MV-4-11 (cell line): ENCODE results near the gene RTL1.

ENCODE experiments used
- DNase-seq: peaks from one replicate; lab custom pipeline; 2025; lab: John Stamatoyannopoulos, UW

Gene RTL1

DNA sequence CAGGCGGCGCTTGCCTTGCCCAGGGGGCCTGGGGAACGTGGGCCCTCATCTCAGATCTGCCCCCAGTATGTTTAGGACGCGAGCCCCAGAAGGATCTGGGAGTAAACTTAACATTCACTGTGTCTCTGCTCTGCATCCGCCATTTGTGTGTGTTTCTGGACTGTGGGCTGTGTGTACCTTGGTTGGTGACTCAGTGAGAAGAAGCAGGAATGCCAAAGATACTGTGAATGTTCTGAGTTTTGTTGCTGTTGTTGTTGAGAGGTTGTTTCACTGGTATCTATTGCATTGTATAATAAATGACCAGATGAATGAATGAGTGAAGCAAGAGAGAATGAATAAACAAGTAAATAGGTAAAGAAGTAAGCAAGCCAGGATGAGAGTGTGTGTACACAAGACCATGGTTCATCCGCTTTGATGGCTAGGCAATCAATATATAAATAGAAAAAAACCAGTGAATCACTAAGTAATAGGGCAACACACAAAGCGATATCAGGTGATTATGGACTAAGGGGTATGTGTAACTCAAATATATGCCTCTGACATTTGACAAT lies 57.1 kb downstream of the RTL1 start:
- DNase-seq, result no peak

DNA sequence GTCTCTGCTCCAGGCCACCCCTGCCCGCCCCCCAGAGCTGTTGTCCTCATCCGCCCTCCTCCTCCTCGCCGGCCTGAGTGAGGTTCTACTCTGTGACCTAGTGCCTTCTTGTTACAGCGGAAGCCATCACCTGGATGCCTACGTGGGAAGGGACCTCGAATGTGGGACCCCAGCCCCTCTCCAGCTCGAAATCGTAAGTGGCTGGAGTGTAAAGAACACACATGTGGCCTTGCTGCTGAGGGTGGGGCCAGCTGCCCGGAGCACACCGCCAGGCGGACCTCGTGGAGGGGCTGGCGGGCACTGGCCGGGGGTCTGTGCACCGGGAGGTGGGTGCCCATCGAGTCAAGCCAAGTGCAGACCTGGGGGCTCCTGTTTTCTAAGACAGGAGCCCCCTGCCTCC lies 58.2 kb downstream of the RTL1 start:
- DNase-seq, result no peak

DNA sequence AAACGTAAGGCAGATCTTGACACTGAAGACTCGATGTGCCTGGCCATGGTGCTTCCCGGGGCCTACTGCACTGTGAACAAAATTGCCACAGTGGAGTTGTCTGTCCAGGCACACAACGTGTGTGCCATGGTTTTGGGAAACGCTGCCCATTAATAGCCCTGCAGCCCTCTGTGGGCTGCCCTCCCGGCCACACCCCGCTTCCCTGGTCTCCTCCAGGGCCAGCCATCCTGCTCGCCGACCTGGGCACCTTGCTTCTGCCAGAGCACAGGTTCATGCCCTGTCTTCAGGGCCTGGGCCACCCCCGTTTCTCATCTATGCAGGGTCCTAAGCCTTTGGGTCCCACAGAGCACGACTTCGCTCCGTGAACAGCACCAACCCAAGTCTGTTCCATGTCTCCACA lies 58.7 kb downstream of the RTL1 start:
- no peak for DNase-seq

DNA sequence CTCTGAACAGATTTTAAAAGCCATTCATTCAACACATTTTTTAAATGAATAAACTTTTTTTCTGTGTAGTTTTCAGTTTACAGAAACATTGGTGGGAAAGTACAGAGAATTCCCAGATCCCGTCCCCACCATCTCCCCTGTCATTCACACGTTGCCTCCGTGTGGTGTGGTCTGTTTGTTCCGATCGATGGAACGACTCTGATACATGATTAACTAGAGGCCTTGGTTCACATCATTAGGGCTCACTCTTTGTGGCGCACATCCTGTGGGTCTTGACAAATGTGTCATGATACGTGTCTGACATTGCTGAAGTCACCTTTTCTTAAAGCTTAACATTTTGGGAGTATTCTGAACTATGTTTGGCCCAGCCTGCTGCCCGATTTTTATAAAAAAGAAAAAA lies 59.1 kb downstream of the RTL1 start:
- no peak for DNase-seq

DNA sequence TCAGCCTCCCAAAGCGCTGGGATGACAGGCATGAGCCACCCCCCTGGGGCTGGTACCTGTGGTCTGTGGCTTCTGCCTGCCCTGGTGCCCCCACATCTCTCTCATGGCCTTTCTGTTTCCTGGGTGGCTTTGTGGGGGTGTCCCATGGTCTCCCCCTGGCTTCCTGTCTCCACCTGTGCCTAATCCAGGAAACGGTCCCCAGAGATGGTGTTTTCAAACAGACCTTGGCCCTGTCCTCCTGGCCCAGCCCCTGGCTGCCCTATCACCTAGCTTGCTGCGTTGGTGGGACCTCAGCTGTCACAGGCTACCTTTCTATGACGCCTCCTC lies 59.5 kb downstream of the RTL1 start:
- no peak for DNase-seq

DNA sequence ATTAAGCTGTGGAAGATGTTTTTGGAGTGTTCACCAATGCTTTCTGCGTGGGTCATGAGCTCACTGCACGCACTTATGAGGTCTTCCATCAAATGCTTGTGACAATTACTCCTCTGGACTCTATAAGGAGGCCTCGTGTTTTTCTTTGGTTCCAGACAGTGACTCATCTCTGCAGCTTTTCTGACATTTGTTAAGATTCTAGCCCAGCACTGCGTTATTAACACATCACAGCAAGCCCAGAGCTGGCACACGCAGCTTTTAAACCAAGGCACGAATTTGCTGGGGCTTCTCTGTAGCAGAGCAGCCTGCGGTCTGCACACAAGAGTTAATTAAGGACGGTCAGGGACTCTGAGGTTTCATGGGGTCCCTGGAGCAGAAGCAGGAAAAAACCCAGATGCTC lies 60.7 kb downstream of the RTL1 start:
- no peak for DNase-seq

DNA sequence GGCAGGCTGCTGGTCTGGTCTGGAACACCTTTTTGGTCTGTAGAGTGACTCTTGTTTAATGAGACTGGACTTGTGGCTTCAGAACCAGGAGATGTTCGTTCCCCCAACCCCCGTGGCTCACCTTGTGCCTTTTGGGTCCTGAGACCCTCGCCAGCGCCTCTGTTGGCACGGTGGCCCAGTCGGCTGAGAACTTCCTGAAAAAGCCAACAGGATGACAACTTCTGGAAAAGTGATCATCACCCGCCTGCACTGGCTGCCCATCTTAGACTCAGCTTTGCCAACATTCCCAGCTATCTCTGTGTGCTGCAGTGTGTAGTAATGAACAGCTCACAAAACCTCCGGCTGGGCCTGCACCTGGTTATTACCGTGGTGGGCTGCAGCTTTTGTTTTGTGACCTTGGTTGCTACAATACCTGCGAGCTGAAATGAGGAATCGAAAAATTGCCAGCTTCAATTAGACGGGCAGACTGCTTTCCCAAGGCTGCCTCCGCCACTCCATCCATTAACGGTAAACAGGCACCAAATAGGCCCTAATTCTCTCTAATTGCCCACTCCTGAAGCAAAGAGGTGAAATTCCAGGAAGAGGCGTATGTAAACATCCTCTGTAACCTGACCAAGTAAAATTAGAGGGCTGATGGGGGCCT lies 61.6 kb downstream of the RTL1 start:
- DNase-seq, result no peak

DNA sequence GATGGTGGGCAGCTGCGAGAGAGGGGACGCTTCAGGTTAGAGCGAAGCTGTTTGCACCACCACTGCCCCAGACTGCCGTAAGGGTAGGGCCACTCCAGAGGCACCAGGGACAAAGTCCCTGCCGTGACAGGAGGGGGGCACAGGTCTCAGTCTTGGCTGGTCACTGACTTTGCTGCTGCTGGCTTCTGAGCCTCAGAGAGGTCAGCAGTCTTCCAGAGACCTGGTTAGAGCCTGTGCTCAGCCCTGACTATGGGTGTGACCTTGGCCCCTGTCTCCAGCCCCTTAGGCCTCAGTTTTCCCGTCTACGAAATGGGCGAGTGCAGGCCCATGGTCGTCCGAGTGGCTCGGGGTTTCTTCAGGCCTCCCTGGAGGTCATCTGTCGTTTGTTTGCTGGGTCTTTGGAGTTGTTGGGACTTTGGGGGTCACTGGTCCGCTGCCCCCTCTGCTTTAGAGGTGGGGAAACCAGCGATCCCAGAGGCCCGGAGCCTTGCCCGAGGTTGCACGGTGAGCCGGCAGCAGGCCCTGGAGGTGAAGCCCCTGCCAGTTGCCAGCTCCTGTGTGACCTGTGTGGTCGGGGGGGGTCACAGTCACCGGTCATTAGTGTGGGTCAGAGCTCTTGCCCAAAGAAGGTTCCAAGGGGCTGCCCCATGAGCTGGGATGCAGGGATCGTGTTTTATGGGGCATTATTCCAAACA lies 62.3 kb downstream of the RTL1 start:
- no peak for DNase-seq

DNA sequence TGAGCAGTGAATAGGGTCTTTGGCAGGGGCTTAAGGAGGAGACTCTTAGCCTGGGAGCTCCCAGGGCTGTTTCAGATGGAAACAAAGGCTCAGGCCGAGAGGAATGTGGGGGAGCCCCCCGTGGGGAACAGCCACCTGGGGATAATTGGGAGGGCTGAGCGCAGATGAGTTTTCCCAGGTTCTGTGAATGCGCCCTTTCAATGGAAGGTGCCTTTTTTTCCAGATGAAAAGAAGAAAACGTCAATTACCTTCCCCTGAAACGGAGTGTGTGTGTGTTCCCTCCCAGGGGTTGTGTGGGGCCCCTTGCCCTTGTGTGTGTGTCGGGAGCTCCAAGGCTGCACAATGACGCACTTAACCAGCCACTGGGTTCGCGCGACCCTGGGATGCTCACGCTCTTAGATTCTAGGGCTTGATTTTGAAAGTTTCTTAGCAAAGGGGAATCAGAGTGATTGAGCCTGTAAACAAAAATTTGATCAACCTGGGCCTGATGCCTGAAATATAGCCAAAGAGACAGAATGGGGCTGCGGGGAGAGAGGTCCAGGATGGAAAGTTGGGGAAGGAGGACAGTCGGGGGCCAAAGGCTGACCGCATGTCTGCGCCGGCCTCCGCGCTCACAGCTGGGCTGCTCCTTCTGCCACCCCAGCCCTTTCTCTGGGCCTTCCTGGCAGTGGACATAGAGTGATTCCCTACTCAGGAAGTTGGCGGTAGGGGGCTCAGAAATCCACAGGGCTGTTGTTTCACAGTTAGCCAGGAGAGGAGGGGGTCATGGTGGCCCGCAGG lies 63.0 kb downstream of the RTL1 start:
- DNase-seq, result no peak

DNA sequence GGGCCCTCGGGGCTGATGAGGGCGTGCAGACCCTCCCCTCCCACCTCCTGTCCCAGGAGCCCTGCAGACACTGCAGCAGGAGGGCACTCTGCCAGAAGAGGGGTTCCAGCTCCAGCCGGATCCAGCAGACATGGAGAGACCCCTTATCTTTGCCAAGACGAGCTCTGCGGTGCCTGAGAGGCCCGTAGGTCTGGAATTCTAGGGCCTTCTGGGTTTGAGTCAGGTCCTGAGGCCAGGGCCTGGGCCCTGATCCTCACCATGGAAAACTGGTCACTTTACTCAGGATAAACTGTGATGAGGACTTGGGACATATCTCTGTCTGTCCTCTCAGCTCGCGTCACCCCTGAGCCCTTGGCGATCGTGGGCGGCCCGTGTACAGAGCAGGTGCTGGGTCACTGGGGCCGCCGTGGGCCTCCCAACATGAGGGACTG lies 63.8 kb downstream of the RTL1 start:
- DNase-seq, result no peak

DNA sequence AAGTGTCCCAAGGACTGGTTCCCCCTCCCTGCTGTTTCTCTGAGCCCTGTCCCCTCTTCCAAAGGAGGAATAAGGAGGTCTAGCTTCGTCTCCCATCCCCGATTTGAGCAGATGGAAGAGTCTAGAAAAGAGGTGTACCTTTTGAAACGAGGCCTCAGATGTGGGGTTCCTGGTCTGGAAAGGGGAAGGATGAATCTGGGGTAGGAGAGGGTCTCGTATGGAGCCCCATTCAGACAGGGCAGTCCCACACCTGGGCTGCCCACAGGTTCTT lies 64.3 kb downstream of the RTL1 start:
- no peak for DNase-seq

DNA sequence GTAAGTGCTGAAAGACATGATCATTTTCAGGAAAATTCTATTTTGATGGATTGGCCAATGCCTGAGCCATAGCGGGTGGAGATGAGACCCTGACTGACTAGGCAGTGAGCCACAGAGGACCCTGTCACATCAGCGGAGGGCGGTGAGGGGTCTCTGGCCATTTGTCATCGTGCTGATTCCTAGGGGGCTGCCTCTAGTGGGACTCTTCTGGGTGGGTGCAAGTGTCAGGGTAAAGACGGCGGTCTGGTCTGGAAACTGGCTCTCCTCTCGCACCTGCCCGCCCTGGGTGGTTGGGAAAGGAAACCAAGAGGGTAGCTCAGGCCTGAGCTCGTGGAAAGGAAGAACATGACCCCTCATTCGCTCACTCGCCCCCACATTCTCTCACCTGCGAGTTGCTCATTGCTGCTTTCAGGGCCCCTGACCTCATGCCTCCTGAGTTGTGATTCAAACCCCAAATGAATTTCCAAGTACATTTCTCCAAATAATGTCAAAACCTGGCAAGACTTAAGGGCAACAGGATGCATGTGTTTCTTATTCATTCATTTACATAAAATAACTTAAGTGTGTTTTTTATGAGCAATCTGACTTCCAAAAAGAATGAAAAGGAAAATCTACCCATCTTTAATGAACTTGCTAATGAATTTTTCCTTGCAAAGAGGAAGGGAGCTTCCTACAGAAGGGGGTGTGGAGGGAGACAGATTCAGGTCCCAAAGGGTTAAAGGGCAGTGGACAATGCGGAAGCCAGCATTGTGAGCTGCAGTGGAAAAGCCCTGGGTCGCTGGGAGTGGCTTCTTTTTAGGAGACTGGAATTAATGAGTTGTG lies 64.8 kb downstream of the RTL1 start:
- no peak for DNase-seq

DNA sequence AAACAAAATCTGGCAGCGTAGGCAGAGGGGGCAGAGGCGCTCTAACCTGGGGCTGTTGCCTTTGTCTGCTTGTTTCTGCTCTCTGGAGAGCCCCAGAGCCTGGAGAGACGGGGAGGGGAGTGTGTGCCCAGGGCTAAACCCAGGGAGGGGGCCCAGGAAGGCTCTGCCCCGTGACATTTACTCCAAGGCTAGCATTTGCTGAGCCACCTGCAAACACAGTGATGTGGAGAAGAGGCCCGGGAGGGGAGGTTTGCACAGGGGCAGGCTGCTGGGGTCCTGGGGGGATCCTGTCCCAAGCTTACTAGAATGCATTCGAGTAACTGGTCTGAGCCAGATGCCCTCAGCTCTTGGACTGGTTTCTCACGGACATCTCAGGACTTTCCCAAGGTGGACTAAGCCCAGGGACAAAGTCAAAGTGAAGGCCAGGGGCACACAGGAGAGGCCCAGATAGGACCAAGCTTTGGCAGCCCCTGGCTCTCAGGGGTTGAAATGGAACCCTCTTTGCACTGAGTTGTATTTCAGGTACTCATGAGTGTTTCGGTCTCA lies 65.6 kb downstream of the RTL1 start:
- no peak for DNase-seq

DNA sequence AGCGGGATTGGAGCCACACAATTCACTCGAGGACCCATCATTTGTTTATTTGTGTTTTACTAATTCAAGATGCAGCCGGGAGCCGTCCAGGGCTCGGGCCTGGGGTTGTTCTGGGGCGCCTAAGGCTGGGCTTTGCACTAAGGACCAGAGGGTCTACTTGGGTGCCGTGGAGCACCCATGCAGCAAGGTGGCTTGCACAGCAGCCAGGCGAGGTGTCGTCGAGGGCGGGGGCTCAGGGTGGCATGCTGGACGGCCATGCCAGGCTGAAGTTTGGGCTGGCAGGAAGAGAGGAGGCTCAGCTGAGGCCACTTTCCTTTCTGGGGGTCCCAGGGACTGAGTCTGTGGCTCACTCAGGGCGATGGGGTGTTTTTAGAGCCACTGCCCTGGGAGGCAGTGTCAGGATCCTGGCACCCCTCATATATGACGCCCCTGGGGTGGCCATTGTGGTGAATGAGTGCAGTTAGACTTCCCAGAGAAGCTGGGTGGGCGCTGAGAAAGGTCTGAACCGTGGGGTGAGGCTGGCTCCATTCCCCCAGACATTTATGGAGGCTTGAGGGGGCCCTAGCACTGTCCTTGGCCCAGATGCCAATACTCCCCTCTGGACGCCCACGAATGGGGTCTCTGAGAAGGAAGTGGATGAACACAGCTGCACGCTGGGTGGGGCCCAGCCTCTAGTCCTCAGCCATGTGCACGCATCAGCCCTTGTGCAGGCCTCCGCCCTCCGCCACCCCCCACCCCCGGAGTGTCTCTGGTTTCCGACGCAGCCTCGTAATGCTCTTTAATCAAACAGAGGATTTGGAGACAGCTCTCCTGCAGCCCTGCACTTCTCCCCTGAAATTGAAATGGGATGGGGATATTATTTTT lies 66.3 kb downstream of the RTL1 start:
- DNase-seq, result no peak

DNA sequence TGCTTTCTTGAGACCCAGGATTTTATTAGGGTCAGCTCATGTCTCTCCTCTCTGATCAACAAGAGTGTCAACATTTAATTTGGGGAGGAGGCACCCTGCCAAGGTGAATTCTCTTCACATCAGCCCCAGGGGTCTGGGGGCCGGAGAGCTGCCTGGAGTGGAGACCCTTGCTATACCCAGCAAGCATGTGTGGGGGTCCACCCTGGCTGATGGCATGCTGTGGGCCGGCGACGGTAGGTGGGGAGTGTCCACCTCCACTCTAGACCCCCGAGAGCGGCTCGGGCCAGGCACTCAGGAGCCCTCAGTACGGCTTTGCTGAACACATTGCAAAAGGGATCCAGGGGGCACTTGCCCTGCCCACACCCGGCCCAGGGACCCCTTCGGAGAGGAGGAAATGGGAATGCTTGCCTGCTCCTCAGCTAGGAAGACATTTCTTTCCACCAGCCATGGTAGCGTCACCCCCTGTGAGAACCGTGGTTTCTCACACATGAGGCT lies 67.2 kb downstream of the RTL1 start:
- DNase-seq, result no peak

DNA sequence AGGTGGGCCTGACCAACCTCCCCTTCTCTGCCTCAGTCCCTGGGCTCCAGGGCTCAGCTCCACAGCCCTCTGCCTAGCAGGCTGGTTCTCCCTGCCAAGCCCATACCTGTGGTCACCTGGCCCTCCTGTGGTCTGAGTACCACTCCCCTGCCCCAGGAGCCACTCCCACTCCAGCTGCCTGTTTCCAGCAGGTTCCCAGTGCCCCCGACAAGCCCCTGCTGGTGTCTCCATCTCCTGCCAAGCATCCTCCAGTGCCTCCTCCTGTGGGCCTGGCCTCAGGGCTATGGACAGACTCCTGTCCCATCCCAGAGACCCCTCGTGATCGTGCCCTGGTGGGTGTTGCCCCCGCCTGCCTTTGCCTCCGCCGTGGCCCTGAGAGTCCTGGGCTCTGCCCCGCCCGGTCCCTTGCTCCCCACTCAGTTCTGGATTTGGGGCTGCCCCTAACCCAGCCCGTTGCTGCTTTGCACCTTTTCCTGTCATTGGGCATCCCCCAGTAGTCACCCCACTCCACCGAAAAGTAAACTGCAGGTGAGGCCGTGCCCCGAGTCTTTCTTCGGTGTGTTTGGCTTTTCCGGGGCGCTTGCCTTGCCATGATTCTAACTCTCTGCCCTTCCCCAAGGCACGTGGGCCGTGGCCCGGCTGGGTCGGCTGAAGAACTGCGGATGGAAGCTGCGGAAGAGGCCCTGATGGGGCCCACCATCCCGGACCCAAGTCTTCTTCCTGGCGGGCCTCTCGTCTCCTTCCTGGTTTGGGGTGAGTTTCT lies 67.8 kb downstream of the RTL1 start:
- no peak for DNase-seq

DNA sequence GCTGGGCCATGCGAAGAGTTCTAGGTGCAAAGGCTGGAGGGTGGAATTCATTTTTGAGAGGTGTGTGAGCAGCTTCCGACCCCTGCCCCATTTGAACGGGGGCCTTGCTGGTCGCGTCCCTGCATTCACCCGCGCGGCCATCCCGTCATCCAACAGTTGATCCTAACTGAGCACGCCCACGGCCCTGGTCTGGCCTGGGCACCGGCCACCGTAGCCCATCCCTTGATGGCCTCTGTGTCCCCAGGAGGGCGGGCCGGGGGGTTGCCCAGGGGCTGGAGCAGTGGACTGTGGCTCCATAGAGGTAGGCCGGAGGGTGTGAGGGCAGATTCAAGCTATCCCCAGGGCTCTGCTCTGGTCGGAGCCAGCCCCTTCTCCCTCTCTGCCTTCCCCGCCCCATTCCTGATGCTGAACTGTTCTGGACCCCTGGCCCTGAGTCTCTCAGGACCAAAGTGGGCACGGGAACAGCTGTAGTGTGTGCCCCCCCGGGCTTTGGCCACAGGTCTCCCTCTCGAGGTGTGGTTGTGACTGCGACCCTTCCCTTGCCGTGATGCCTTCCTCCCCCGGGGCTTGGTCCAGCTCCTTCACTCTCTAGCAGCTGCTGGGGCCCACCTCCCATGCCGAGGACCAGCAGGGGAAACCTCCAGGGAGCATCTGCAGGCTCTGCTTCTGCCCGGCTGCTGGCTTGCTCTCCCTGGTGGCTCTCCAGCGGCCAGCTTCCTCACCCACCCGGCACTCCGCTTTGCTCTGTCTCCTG lies 68.6 kb downstream of the RTL1 start:
- no peak for DNase-seq

DNA sequence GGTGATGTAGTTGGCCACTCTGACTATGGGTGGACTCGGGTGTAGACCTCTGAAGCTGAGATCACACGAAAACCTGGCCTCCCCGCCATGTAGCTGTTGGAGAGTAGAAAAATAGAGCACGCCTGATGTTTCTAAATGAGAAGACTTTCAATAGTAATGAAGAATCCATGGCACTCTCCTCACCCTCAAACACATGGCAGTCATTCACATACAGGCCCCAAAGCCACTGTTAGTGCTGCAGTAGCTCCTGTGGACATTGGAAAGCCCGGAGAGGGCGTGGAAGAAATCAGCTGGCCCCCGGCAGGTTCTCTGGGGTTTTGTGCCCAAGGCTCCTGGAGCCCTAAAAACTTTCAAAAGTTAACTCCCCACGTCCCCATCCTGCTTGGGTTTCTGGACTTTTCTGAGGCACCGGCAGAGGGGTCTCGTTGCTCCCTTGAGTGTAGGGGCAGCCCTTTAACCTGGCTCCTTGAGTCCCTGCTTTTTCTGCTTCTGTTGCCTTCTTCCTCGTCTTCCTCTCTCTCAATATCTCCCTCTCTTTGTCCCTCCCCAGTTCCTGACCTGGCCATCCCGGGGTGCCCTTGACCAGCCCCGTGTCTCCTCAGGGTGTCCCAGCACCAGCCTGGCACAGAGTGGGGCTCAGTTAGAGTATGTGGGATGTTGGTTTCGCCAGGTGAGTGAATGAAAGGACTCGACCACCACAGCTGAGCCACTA lies 69.3 kb downstream of the RTL1 start:
- no peak for DNase-seq
